ENCODE measurements around the gene OR2F1. TPM values are rescaled to one million over a fixed set of nuclear protein-coding genes. Genes with fewer than 3 reads are reported as not detected.

Gene OR2F1
- total RNA-seq, 4 donors from 2014 or later, result not detected

DNA sequence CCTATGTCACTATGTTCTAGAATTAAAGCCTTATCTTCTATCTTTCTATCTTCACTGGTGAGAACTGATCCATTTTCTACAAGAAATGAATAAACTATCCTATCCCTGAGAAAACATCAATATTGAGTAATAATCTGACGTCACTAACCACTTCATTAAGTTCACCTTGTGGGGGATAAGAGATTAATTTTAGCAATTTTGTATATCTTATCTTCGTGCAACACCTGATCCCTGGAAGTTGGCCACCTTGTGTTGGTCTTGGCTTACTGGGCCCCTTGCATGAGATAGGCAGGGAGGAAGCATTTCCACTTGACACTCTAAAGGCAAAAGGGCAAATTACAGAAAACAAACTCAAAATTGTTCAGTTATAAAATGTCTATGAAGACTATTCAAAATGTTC lies 25.4 kb downstream of the OR2F1 start:
- TF ChIP-seq POLR2AphosphoS5 (IDR thresholded peaks at IDR 0.05) (no peak), EP300 (IDR thresholded peaks at IDR 0.05) (no peak), POLR2A (IDR thresholded peaks at IDR 0.05) (no peak)
- TF ChIP-seq, protein P1, sequence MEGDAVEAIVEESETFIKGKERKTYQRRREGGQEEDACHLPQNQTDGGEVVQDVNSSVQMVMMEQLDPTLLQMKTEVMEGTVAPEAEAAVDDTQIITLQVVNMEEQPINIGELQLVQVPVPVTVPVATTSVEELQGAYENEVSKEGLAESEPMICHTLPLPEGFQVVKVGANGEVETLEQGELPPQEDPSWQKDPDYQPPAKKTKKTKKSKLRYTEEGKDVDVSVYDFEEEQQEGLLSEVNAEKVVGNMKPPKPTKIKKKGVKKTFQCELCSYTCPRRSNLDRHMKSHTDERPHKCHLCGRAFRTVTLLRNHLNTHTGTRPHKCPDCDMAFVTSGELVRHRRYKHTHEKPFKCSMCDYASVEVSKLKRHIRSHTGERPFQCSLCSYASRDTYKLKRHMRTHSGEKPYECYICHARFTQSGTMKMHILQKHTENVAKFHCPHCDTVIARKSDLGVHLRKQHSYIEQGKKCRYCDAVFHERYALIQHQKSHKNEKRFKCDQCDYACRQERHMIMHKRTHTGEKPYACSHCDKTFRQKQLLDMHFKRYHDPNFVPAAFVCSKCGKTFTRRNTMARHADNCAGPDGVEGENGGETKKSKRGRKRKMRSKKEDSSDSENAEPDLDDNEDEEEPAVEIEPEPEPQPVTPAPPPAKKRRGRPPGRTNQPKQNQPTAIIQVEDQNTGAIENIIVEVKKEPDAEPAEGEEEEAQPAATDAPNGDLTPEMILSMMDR (IDR thresholded peaks at IDR 0.05), result no peak
- no peak for DNase-seq (ENCODE audit: low spot score in 2 of 2)
- Histone ChIP-seq H3K27ac (no peak overlapping the region), H3K9me3 (no peaks in the 10 kb centered on the region), H3K4me1 (no peaks in the 10 kb centered on the region), H3K4me3 (no peak overlapping the region), H3K27me3 (no peaks in the 10 kb centered on the region), H3K36me3 (no peaks in the 10 kb centered on the region)
- 78% methylated on average over 2 of the region's 2 CpGs for WGBS

DNA sequence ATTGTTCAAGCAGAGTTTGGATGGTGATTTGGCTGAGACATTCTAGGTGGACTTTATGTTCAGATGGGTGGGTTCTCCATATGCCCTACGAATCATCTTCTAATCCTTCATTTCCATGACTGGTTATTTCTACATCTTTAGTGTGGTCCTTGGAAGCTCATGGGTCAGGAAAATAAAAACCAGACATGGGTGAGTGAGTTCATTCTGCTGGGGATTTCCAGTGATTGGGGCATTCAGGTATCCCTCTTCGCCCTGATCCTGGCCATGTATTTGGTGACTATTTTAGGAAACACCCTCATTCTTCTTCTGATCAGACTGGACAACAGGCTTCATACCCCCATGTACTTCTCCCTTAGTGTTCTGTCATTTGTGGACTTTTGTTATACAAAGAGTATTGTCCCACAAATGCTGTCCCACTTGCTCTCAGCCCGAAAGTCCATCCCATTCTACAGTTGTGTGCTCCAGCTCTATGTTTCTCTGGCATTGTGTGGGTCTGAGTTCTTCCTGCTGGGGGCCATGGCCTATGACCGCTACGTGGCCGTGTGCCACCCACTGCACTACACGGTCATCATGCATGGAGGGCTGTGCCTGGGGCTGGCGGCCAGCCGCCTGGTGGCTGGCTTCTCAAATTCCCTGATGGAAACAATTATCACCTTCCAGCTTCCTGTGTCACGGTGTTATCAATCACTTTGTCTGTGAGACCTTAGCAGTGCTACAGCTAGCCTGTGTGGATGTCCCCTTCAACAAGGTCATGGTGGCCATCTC lies 26.3 kb downstream of the OR2F1 start:
- 88% methylated on average over 10 of the region's 10 CpGs for WGBS
- TF ChIP-seq, protein P1 (IDR thresholded peaks at IDR 0.05), result no peak
- no peak for TF ChIP-seq POLR2AphosphoS5 (IDR thresholded peaks at IDR 0.05)
- TF ChIP-seq EP300 (IDR thresholded peaks at IDR 0.05), result no peak
- TF ChIP-seq POLR2A (IDR thresholded peaks at IDR 0.05), result no peak
- Histone ChIP-seq H3K4me1 (no peaks in the 10 kb centered on the region), H3K9me3 (no peaks in the 10 kb centered on the region), H3K27me3 (no peaks in the 10 kb centered on the region), H3K4me3 (no peak overlapping the region), H3K27ac (no peak overlapping the region), H3K36me3 (no peaks in the 10 kb centered on the region)
- no peak for DNase-seq (ENCODE audit: low spot score in 2 of 2)

DNA sequence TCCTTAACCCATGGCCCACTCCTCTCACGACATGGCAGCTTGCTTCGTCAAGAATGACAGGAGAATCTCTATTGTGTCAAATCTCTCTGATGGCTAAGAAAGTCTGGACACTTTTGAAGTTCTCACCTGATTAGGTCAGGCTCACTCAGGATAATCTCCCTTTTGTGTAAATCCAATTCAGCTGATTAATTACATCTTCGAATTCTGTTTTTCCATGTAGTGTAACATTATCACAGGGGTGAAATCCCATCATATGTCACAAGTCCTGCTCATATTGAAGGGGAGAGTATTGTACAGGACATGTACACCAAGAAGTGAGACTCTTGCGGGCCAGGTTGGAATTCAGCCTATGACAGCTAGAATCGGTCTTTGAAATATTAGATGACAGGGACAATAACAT lies 29.3 kb downstream of the OR2F1 start:
- Histone ChIP-seq H3K27me3 (no peaks in the 10 kb centered on the region), H3K27ac (no peak overlapping the region), H3K36me3 (no peaks in the 10 kb centered on the region), H3K4me1 (no peaks in the 10 kb centered on the region), H3K4me3 (no peak overlapping the region), H3K9me3 (no peaks in the 10 kb centered on the region)
- TF ChIP-seq POLR2A (IDR thresholded peaks at IDR 0.05) (no peak), EP300 (IDR thresholded peaks at IDR 0.05) (no peak)
- WGBS, result 91% methylated on average over 5 of the region's 5 CpGs
- no peak for DNase-seq (ENCODE audit: low spot score in 2 of 2)

DNA sequence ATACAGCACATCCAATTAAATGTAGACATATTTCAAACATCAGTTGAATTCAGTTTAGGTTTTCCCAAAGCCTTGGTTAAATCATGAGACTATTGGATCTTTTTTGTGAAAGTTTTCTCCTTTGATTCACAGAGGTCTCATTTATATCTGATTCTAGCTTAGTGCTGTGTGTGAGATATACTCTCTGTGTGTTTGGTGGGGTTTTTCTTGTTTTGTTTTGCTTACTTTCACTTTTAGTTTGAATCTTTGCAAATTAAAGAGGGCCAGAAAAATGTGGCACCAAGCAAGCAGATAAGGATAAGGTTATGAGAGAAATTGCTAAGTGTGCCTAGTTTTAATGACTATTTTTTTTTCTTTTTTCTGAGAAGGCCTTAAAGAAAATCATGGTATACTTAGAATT lies 32.9 kb downstream of the OR2F1 start:
- DNase-seq (ENCODE audit: low spot score in 2 of 2), result no peak
- Histone ChIP-seq H3K27ac (no peak overlapping the region), H3K4me3 (no peak overlapping the region), H3K27me3 (no peaks in the 10 kb centered on the region), H3K9me3 (no peaks in the 10 kb centered on the region), H3K36me3 (no peaks in the 10 kb centered on the region), H3K4me1 (no peaks in the 10 kb centered on the region)
- TF ChIP-seq, protein P1 (IDR thresholded peaks at IDR 0.05), result no peak
- no peak for TF ChIP-seq POLR2AphosphoS5 (IDR thresholded peaks at IDR 0.05)
- no peak for TF ChIP-seq POLR2A (IDR thresholded peaks at IDR 0.05)
- no peak for TF ChIP-seq EP300 (IDR thresholded peaks at IDR 0.05)

DNA sequence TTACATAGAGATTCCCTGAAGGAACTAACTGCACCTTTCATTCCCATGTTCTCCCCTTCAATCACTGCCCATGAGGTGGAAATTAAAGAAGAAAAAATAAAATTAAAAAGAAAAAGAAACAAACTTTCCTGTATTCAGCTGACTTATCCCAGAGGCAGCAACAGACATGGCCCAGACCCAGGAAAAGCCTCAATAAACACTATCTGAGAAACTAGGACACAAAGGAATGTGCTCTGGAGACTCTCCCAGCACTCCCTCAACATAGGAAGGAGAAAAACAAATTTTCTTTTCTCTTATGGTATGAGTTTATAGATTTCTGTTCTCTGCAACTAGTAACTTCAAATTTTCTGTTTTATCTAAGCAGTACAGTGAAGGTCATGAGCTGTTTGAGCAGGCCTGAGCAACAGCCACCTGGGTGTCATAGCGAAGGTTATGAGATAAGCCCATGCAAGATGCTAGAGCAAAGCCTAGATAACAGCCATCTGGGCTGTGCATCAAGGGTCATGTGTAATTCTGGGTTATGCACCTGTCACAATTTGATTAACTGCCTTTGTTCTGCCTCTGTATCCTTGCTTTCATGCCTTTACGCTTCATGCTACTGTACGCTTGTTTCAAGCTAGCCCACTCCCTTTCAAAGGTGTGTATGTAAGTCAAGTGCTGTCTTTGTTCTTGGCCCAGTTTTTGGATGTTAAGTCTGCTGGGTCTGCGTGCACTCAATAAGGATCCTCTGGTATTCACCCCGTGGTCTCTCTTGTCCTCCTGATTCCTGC lies 34.5 kb downstream of the OR2F1 start:
- TF ChIP-seq, protein P1 (IDR thresholded peaks at IDR 0.05), result no peak
- TF ChIP-seq POLR2AphosphoS5 (IDR thresholded peaks at IDR 0.05) (no peak), EP300 (IDR thresholded peaks at IDR 0.05) (no peak), POLR2A (IDR thresholded peaks at IDR 0.05) (no peak)
- no peak for DNase-seq (ENCODE audit: low spot score in 2 of 2)
- H3K4me1 ChIP-seq, result no peaks in the 10 kb centered on the region
- no peak overlapping the region for H3K27ac ChIP-seq
- no peak overlapping the region for H3K4me3 ChIP-seq
- no peaks in the 10 kb centered on the region for H3K36me3 ChIP-seq
- H3K9me3 ChIP-seq, result no peaks in the 10 kb centered on the region
- H3K27me3 ChIP-seq, result no peaks in the 10 kb centered on the region
- 93% methylated on average over 5 of the region's 5 CpGs for WGBS

All from suprapubic skin (tissue), 4 donors.